Esophagus muscularis mucosa (tissue), 4 donors: ENCODE measurements around the gene FIGNL2.
"Not testable (repeated sequence)": the region's sequence is repeated elsewhere in the genome, so short reads cannot be mapped to it uniquely, and the experiment has no call there.

Source experiments
- CTCF ChIP-seq, 3 experiments: fragments of 200-600 bp in 2 of 3; fragments of 450-650 bp in 1 of 3; sonication (generic) in 2 of 3; IDR thresholded peaks; one replicate each; pipeline ENCODE4 v1.5.1; 2017 to 2019; ENCODE audit warnings: antibody characterized with exemption in 3 of 3, mild to moderate bottlenecking in 2 of 3, moderate library complexity in 1 of 3
- EP300 ChIP-seq: sonication (generic); formaldehyde crosslinking; IDR thresholded peaks from one replicate; pipeline ENCODE4 v1.6.1; 2017; ENCODE audit warnings: antibody characterized with exemption
- POLR2A ChIP-seq: fragments of 450-650 bp; IDR thresholded peaks from one replicate; pipeline ENCODE4 v1.6.1; 2017; ENCODE audit warnings: antibody characterized with exemption, moderate library complexity, mild to moderate bottlenecking, low read depth
- POLR2AphosphoS5 ChIP-seq, 2 donors: sonication (generic); formaldehyde crosslinking; IDR thresholded peaks; one replicate each; pipeline ENCODE4 v1.6.1; 2017; ENCODE audit warnings: antibody characterized with exemption in 2 of 2

- not testable (repeated sequence) for TF ChIP-seq POLR2AphosphoS5 (IDR thresholded peaks at IDR 0.05); POLR2A; CTCF (IDR thresholded peaks at IDR 0.05); EP300
These were observed 16.7 kb downstream of the FIGNL2 start for GRCh38 chr12:51831817-51832216.
